ENCODE data around the gene CCT7.
"Not testable (repeated sequence)": the region's sequence is repeated elsewhere in the genome, so short reads cannot be mapped to it uniquely, and the experiment has no call there.

Gene CCT7

DNA sequence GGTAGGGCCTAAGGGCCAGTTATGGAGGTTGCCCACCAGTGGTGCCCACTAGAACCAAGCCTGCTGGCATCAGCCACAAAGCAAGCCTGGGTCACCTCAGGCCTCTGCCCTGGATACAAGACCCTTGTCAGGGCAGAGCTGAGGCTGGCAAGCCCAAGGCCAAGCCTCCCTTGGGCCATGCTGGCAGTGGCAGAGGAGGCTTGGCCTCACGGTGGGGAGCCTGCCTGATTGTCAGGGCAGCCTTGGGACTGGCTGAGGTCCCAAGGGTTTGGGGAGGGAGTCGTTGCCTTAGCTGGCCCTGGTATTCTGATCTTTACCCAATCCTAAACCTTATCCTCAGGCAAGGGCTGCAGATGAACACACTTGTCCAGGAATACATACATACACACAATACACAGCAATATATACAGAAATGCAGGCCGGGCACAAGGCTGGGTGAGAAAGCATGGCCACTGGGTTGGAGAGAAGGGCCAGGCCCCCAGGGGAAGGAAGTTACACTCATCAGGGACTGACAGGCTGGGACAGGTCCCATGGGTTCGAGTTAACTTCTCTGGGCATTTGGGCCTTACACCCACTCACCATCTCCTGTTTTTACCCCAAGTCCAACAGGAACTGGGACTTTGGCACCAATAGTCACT is 21.0 kb downstream of the CCT7 start:
- no peak for DNase-seq (ENCODE audit: low read depth in 3 of 3)

DNA sequence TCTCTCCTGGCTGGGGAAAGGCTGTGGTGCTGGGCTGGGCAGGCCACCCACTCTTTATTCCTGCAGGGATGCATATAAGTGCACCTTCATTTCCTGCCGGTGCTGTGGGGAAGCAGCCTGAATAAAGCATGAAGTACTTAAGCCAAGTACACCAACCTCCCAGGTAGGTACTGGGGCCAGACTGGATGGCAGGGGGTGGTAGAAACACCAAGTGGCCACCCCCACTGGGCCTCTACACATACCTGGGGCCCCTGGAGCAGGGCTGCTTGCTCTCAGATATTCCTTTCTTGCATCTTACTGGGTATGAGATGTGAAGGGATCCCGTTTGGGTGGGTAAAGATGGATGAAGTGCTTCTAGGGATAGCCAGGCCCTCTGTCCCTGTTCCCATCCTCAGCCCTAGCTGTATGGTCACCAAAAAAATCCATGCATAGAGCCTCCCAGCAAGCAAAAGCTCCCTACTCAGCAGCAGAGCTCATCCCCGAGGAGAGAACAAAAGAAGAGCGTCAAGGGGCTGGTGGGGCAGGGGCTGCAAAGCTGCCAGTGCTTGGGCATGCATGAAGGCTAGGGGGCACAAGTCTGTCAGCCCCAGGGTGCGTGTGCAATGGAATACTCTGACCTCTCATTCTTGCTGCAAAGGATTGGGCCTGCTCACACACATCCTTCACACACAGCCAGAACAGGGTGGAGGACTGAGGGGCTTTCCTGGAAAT is 22.0 kb downstream of the CCT7 start:
- no peak for DNase-seq (ENCODE audit: low read depth in 3 of 3)

DNA sequence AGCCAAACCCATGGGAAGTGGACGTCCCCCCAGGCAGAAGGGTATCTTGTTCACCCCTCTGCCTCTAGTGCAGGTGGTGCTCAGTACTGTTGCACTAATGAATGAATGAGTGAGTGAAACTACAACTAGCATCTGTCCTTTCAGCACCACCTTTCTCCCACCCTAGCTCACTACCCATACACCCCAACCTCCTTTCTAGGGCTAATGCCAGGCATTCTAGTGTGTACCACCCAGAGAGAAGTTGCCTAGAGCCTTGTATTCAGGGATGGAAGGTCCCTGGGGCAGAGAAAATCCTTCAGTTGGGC is 22.5 kb downstream of the CCT7 start:
- no peak for DNase-seq (ENCODE audit: low read depth in 3 of 3)

DNA sequence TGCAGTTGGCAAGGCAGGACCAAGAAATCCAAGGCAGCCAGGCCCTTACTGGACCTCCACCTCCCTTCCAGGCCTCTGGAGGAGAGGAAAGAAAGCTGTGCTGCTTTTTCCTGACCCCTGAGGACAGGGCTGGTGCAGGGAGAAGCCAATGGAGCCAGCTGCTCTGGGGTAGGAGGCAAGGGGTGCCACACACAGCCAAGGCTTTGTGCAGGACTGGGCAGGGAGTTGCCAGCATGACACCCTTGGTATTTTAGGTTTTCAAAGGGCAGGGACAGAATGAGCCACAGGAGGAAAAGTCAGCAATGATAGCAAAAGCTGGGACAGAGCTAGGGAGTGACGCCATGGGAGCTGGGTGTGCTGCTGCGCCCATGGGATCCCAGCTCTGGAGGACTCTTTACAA is 22.9 kb downstream of the CCT7 start:
- DNase-seq (ENCODE audit: low read depth in 3 of 3), result no peak

DNA sequence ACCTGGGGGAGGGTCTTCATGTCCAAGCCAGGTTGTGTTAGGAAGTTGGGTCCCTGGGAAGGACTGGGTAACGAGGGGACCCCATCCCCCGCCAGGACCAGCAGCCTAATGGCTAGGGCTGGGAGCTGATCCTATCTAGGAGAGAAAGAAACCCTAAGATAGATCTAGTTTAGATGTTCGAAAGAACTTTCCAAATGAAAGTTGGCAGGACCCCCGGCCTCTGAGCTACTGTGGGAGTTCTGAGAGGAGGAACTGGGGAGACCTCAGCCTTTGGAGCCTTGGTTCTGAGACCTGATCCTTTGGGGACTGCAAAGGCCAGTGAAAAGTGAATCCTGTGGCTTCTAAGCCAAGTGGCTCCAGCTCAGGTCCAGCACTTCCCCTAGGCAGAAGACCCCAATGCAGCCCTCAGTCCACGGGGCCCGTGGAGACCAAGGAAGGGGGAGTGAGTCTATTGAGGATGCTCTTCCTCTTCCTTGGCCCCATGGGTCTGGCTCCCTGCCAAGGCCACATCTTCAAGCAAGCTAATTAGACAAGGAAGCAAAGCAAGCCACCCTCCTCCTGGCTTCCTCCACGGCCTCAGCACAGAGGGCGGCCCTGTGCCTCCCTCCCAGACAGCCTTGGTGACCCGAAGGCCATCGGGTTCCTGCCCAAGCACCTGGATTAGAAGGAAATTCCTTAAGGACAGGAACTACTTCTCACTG is 23.5 kb downstream of the CCT7 start:
- DNase-seq (ENCODE audit: low read depth in 3 of 3), result no peak

DNA sequence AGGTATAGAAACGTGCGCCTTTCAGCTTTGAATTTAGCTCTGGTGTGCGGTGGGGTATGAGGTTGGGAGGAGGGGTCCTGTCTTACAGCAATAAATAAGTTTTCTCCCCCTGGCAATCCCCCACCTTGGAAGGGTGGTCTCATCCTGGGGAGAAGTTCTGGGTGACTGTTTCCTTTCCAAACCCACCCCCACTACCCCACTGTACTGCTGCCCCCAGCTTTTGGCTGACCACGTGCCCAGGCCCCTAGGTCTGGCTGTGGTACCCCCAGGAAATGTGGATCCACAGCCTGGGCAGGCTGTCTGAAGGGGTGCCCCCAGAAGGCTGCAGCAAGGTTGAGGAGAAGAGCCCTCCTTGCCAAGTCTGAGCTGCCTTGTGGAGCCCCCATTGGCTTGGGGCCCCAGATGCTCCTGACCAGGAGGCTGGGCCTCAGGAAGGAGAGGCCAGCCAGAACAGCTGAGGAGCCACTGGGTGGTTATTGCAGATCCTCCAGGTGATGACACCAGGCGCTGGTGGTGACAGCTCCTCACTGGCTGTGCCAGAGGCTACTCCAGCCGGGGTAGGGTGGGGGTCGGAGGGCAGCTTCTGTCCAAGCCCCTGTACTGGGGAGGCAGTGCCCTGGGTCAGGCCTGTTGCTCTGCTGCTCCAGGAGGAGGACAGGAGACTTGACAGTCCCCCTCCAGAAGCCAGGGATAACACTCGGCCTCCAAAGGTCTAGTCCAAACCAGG is 24.2 kb downstream of the CCT7 start:
- no peak for DNase-seq (ENCODE audit: low read depth in 3 of 3)

DNA sequence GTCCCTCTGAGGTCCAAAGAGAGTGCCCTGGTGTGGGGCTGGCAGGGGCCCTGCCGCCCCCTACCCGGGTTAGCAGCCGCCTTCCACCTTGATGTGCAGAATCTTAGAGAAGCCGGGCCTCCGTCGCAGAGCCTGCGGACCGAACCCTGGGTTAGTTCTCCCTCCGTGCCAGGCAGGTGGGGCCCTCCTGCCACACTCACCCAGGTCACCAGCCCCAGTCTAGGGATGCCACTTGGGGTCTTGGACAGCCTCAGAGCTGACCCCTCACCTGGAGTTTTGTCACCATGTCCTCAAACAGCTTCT is 24.8 kb downstream of the CCT7 start:
- DNase-seq (ENCODE audit: low read depth in 3 of 3), result no peak

DNA sequence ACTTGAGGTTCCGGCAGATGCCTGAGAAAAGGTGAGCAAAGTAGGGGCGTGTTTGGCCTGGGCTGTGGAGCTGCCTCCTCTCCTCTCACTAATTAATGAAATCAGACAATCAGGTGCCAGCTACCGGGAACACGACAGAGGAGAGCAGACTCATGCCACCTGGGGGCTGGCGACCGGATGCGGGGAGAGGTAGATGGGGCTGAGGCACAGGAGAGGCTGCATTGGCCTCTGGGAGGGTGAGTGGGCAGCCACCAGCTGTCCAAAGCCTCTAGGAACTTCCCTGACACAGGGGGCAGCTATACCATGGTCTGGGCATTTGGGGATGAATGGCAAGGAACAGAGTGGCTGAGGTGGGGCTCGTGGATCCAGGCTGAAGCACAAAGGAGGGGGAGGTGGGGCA is 25.2 kb downstream of the CCT7 start:
- no peak for DNase-seq (ENCODE audit: low read depth in 3 of 3)

DNA sequence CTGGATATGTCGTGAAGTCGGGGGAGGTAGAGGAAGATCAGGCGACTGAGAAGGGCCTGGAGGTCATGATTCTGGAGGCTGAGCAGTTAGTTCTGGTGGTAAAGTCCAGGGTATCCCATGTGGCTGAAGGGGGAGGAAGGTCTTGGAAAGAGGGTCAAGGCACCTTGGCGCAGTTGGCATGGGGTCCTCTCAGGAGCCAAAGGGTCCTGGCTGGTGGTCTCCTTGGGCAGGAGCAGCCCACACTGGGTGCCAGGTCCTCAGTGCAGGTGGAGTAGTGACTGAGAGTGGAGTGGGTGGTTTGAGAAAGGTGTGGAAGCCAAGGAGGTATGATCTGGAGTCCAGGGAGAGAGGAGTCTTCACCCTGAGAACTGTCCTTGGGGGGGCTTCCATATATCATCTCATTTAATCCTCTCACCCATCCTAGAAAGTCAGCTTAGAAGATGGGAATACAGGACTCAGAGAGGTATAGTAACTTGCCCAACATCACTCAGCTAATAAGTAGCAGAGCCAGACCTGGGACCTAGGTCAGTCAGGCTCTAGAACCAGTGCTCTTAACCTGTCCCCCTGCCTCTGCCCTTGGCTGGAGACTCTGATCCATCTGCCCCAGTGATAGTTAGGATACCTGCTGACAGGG is 25.7 kb downstream of the CCT7 start:
- no peak for DNase-seq (ENCODE audit: low read depth in 3 of 3)

DNA sequence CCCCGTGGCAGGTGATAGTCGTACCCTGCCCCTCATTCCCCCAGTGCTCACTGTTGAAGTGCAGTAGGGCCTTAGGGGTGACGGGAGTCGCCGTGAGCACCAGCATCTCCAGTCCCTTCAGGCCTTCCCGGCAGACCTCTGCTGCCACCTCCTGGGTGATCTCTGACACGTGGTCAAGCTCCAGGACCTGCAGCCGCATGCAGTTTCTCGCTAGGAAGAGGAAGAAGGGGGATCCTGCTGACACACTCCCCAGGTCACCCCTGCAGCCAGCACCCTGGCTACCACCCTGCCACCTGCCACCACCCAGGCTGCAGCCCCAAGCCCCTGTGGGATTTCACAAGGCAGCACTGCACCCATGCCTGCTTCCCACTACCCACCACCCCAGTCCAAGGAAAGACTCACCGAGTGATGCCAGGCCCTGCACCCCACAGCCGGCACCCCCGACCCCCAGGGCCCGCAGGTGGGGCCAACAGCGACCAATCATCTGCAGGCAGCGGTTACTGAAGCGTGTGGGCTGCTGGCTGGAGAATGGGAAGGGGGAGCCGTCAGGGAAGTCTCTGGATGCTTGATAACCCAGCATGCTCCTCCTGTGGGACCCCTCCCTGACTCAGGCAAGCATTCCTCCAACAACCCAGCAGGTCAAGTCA is 26.4 kb downstream of the CCT7 start:
- DNase-seq (ENCODE audit: low read depth in 3 of 3), result no peak

DNA sequence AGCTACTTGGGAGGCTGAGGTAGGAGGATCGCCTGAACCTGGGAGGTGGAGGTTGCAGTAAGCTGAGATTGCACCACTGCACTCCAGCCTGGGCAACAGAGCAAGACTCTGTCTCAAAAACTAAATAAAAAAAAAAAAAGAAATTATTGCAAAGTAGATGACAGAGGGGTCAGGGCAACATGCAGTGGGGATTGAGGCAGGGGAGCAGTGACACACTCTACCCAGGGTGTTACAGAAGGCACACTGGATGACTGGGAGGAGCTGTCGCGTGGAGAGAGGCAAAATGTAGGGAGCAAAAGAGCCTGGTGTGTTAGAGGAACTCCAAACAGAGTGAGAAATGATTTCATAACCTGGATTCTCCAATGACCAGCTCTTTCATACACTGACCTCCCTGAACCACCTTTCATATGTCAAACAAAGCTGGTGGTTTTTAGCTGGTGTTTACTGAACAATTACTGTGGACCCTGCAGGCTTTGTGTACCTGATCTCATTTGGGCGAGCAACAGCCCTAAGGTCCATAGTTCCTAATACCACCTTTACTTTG is 28.1 kb downstream of the CCT7 start:
- no peak for DNase-seq (ENCODE audit: low read depth in 3 of 3)

DNA sequence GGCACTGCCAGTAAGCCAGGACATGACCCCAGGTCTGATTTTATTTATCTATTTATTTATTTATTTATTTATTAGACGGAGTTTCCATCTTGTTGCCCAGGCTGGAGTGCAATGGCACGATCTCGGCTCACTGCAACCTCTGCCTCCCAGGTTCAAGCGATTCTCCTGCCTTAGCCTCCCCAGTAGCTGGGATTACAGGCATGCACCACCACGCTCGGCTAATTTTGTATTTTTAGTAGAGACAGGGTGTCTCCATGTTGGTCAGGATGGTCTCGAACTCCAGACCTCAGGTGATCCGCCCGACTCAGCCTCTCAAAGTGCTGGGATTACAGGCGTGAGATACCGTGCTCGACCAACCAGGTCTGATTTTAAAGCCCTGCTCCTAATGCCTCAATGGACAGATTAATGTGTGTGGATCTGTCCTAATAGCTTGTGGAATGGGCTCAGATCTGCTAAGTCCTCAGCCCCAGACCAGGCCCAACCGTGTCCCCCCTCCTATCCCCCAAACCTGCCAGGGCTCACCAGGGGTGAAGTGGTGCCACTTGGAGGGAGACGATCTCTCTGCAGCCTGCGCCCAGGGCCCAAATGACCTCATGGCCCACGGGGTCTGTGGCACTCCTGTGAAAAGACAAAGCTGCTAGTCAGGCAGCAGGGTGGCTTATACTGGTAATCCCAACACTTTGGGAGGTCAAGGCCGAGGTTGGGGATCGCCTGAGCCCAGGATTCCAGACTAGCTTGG is 28.8 kb downstream of the CCT7 start:
- not testable (repeated sequence) for DNase-seq (ENCODE audit: low read depth in 3 of 3)

DNA sequence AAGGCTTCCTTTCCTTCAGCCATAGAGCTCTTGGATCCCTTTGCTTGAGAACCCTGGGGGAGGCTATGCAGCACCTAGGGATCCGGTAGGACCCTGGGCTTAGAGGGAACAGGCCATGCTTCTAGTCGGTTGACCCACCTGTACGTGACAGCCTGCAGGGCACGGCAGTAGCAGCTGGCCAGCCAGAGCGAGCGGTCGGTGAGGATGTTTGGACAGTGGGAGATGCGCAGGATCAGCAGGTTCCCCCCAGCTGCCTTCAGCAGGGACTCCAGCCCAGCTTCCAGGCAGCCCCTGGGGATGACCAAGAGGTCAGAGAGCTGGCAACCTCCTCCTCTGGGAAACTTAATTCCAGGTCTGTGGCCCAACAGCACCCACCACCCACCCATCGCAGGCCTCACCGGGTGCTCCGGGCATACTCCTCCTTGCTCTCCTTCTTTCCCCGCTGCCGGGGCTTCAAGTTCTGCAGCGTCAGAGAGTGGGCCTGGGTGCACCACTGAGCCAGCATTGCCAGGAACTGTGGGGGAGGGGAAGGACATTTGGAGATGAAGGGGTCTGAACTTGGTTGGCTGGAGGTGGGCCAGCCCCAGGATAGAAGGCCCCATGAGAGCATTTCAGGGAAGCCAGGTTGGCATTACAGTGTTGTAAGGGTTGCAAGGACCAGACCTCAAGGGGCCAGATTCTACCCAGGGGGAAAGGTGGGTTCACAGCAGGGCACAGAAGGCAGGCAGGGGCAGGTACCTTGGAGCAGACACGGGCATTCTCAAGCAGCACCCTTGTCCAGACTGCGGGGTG is 29.6 kb downstream of the CCT7 start:
- DNase-seq (ENCODE audit: low read depth in 3 of 3), result no peak

DNA sequence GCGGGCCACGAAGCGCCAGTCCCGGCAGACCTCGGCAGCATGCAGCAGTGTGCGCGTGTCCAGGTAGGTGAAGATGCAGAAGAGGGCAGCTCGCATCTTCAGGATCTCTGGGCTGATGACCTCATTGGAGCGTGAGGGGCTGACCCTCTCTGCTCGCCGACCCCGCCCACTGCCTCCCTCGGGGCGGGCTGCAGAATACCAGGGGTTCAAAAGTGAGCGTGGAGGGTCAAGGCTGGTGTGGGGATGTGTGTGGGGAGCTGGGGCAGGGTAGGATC is 30.2 kb downstream of the CCT7 start:
- no peak for DNase-seq (ENCODE audit: low read depth in 3 of 3)

DNA sequence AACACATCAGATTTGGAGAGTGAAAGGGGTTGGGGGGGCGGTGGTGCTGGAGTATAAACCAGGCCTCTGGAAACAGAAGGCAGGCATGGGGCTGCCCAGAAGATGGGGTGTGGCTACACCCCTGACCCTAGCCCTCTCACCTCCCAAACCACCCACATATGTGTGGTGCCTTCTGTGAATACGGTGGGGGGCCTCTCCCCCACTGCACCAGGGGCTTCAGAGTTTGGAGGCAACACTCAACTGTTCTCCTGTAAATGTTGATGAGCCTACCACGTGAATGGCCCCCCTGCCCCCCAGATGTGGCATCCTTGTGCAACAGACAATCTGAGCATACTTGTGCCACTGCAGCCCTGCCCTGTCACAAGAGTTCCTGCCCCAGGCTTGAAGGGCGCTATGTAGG is 30.7 kb downstream of the CCT7 start:
- no peak for DNase-seq (ENCODE audit: low read depth in 3 of 3)

DNA sequence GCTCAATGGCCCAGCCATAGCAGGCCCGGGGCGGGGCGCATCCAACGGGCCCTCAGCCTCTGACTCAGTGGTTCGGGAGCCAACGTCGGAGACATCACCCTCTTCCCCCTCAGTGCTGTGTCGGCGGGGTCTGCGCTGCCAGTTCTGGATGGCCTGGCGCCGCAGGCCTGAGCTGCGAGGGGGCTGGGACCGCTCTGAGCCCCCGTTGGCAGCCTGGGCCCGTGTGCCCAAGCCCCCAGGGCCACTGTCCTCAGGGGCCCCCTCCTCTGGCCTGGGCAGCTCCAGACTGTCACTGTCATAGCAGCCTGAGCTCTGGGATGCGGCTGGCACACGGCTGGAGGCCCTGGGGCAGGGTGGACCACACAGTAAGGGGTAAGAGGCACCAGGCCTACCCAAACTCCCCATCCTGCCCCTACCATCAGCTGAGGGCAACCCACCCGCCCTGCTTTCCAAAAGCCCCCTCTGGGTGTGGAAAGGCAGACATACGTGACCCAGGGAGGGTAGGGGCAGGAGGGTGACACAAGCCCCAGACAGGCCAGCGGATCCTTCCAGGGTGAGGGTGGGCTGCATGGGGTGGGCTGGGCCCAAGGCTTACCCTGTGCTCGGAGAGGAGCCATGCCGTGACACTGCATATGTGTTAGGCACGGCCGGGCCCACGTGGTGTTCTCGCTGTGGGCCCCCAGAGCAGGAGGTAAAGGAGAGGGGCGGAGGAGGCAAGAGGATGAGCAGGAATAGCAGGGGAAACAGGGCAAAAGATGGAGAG is 31.4 kb downstream of the CCT7 start:
- no peak for DNase-seq (ENCODE audit: low read depth in 3 of 3)

DNA sequence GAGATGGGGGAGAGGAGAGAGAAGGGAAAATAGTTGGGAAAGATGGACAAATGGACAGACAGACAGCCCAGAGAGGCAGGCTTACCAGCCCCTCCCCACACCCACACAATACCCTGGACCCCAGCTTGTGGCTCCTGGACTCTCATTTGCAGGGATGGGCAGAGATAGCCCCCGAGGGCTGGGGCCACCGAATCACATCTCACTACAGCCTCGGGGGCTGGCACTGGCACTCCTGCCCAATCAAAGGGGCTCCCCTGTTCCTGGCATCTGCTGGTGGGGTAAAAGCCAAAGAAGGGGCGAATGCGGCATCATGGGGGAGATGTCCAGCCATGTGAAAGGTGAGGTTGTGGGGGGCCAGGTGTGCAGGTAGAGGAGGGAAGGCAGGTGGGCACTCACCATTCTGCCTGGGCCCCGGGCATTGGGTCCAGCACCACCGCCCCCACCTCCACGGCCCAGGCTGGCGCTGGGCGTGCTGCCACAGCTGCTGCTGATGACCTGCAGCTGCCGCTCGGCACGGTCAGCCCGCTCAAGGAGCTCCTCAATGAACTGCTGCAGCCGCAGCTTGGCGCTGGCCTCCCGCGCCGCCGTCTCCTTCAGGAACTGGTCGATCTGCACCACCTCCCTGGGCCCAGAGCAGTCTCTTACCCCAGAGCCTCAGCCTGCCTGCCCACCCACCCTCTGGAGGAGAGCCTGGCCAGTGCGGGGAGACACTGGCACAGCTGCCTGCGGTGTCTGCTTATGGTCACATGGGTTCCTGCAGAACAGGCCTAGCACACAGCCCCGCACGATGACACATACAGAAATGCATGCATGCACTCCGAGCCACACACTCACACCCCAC is 32.2 kb downstream of the CCT7 start:
- DNase-seq (ENCODE audit: low read depth in 3 of 3), result no peak

DNA sequence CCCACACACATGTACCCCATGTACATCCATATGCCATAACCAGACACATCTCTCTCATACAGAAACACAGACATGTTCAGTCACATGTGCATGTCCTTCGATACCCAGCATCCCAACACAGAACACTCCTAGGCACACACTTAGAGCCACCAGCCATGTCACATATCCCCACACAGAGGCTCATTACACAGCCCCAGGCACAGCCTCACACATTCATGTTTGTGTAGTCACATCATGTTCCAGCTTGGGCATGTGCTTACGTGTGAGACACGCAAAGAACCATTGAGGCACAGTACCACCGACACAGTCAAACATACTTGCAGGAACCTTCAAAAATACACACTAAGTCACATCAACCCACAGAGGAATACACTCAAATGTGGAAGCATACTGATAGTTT is 32.9 kb downstream of the CCT7 start:
- no peak for DNase-seq (ENCODE audit: low read depth in 3 of 3)

DNA sequence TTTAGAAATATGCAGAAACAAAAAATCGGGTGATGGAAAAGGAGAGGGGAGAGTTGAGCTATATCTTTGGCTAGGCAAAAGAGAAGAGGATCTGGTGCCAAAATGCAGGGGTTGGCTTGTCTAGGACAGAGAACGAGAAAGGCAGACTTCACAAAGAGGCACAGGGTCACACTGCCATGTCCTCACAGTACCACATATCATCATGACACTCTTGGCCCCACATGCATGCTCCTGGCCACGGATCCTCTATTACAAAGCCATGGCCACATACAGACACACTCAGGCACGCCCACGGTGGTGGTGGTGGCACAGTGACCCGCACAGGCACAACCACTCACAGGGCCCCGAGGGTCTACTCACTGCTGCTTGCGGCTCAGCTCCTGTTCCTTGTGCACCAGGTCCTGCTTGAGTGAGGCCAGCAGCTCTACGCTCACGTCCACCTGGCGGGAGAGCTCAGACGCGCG is 34.3 kb downstream of the CCT7 start:
- DNase-seq (ENCODE audit: low read depth in 3 of 3), result no peak
